T-cell (primary cell): ENCODE results near the gene RGS19. TPM values are rescaled to one million over a fixed set of nuclear protein-coding genes. Genes with fewer than 3 reads are reported as not detected.
A peak's percentile ranks its signal among the peaks of the same experiment; 100 is the strongest.

Source experiments
- ATAC-seq, 4 experiments: fragments of 200-7000 bp in 3 of 4; fragments of 150-1000 bp in 1 of 4; cut with Tn5 transposase; replicated peaks in 1 of 4; 1 replicate in 3 of 4; 2 replicates in 1 of 4; pipeline ENCODE4 v1.10.0; 2021; ENCODE audit warnings: moderate library complexity in 3 of 4, mild to moderate bottlenecking in 2 of 4, moderate number of reproducible peaks in 1 of 4
- CTCF ChIA-PET, 2 donors: fragments of 300-600 bp; sonication (Branson Sonifier 250); formaldehyde crosslinking; loops; one replicate each; lab custom pipeline; 2022; ENCODE audit warnings: antibody characterized with exemption in 2 of 2; lab: Charles Lee
- POLR2A ChIA-PET, 2 donors: fragments of 300-600 bp; sonication (Branson Sonifier 250); formaldehyde crosslinking; loops; one replicate each; lab custom pipeline; 2022; ENCODE audit warnings: antibody characterized with exemption in 2 of 2; lab: Charles Lee
- DNase-seq, 35 experiments: peaks; one replicate each; pipeline versions ENCODE4 v3.0.0 to v3.0.0-alpha.2; 2013 to 2023
- H3K27ac ChIP-seq: one replicate; pipeline ENCODE4 v1.5.1; 2013; ENCODE audit warnings: low read length
- H3K27me3 ChIP-seq, 2 experiments: replicated peaks in 1 of 2; 1 replicate in 1 of 2; 2 replicates in 1 of 2; pipeline versions ENCODE4 v1.6.1 to v1.7.0; 2013; ENCODE audit warnings: low read length in 1 of 2, mixed read lengths in 1 of 2; ENCODE audit not compliant: control insufficient read depth in 2 of 2, insufficient read depth in 2 of 2; ENCODE audit errors: extremely low read depth in 1 of 2
- H3K36me3 ChIP-seq, 2 donors: 1 replicate in 1 of 2; 2 replicates in 1 of 2; pipeline versions ENCODE4 v1.6.1 to v1.7.0; 2013; ENCODE audit warnings: low read length in 1 of 2; ENCODE audit not compliant: control insufficient read depth in 2 of 2, insufficient read depth in 1 of 2; ENCODE audit errors: extremely low read depth in 1 of 2
- H3K4me1 ChIP-seq, 2 experiments: 1 replicate in 1 of 2; 2 replicates in 1 of 2; pipeline versions ENCODE4 v1.6.1 to v1.7.0; 2013; ENCODE audit warnings: low read length in 2 of 2, mixed read lengths in 1 of 2; ENCODE audit not compliant: insufficient read depth in 2 of 2, control insufficient read depth in 1 of 2; ENCODE audit errors: extremely low read depth in 1 of 2
- H3K4me3 ChIP-seq, 2 donors: 1 replicate in 1 of 2; 2 replicates in 1 of 2; pipeline versions ENCODE4 v1.5.1 to v1.7.0; 2013; ENCODE audit warnings: mild to moderate bottlenecking in 2 of 2, low read length in 1 of 2, moderate library complexity in 1 of 2; ENCODE audit not compliant: control insufficient read depth in 1 of 2; ENCODE audit errors: extremely low read depth in 1 of 2
- H3K9me3 ChIP-seq: 2 replicates; pipeline ENCODE4 v1.7.0; 2013
- H3K27ac Mint-ChIP-seq, 2 donors: one replicate each; pipeline ENCODE4 v1.8.0; 2020 to 2021; ENCODE audit warnings: mild to moderate bottlenecking in 2 of 2, mixed read lengths in 2 of 2
- H3K27me3 Mint-ChIP-seq, 2 donors: one replicate each; pipeline ENCODE4 v1.8.0; 2021 to 2022; ENCODE audit warnings: mixed read lengths in 2 of 2
- H3K36me3 Mint-ChIP-seq: one replicate; pipeline ENCODE4 v1.8.0; 2021; ENCODE audit warnings: mixed read lengths
- H3K4me1 Mint-ChIP-seq, 3 donors: one replicate each; pipeline ENCODE4 v1.8.0; 2020 to 2022; ENCODE audit warnings: mixed read lengths in 3 of 3, mild to moderate bottlenecking in 1 of 3
- H3K4me3 Mint-ChIP-seq, 3 donors: one replicate each; pipeline ENCODE4 v1.8.0; 2020 to 2022; ENCODE audit warnings: mild to moderate bottlenecking in 3 of 3, mixed read lengths in 3 of 3, moderate library complexity in 3 of 3
- H3K9me3 Mint-ChIP-seq, 3 donors: one replicate each; pipeline ENCODE4 v1.8.0; 2020 to 2022; ENCODE audit warnings: mixed read lengths in 3 of 3
- WGBS: methylation state at CpG from one replicate; pipeline ENCODE4 v1.1.5; 2013; ENCODE audit warnings: missing lambda C conversion rate; ENCODE audit not compliant: insufficient coverage; 5-methylcytosine and 5-hydroxymethylcytosine counted together
- total RNA-seq, 35 experiments: library from RNA in 6 of 35; stranded (reverse) in 6 of 35; fragments of 120-200 nt in 1 of 35; gene quantifications; one replicate each; pipeline versions ENCODE4 v1.2.1 to v1.2.4 and lab custom pipeline; 2013 to 2026

The RGS19 gene
- total RNA-seq, 5 donors from 2014 or later (not counting 1 experiment from before 2014, with no cell fraction given): 39.2 to 61.7 (median 57.3) TPM

DNA sequence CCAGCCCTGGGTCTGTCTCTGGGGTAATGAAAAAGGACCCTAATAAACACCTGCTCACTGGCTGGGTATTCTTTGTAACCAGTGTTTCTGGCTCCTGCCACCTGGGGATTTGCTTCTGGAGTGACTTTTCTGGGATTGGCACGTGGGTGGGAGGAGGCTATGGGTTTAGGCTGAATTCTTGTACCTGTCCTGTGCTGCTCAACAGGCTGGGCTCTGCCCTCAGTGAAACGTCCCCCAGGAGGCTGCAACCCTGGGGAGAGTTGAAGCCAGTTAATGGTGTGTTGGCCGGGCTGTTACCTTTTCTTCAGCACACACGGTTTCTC is 21.2 kb upstream of the RGS19 start:
- peaks cover 0 to 58% of the 10 kb centered on the region in 2 experiments for H3K27me3 ChIP-seq
- Mint-ChIP-seq H3K27ac (no peak overlapping the region), H3K4me3 (no peak overlapping the region), H3K36me3 (peaks cover 4% of the 10 kb centered on the region), H3K9me3 (peaks cover 0 to 5% (median 0%) of the 10 kb centered on the region in 3 donors), H3K27me3 (peaks cover 8 to 19% of the 10 kb centered on the region in 2 donors), H3K4me1 (peaks cover 10 to 24% (median 12%) of the 10 kb centered on the region in 3 donors)
- peaks cover 0 to 19% of the 10 kb centered on the region in 2 donors for H3K36me3 ChIP-seq
- 63% methylated on average over 2 of the region's 4 CpGs for WGBS
- ChIA-PET POLR2A (no interaction called here), CTCF (no interaction called here)
- H3K27ac ChIP-seq: no peak overlapping the region
- H3K4me1 ChIP-seq: peaks cover 2 to 31% of the 10 kb centered on the region in 2 experiments
- DNase-seq (no peak), ATAC-seq (peak in 1 of 4 experiments; percentile 31)
- no peak overlapping the region for H3K4me3 ChIP-seq
- H3K9me3 ChIP-seq: no peaks in the 10 kb centered on the region

GRCh38 chr20:64099880-64100565 is 20.7 kb upstream of the RGS19 start:
- peaks cover 0 to 56% of the 10 kb centered on the region in 2 experiments for H3K27me3 ChIP-seq
- ATAC-seq (peak in 3 of 4 experiments; percentile 28 to 86 (median 29)), DNase-seq (peak in 19 of 35 experiments; percentile 10 to 85 (median 33))
- Mint-ChIP-seq H3K4me3 (no peak overlapping the region), H3K27me3 (peaks cover 8 to 19% of the 10 kb centered on the region in 2 donors), H3K9me3 (peaks cover 0 to 5% (median 0%) of the 10 kb centered on the region in 3 donors), H3K4me1 (peaks cover 10 to 24% (median 12%) of the 10 kb centered on the region in 3 donors), H3K36me3 (peaks cover 4% of the 10 kb centered on the region), H3K27ac (no peak overlapping the region)
- 61% methylated on average over 9 of the region's 14 CpGs for WGBS
- ChIA-PET POLR2A (no interaction called here), CTCF (interaction anchor here in 1 of 2 donors (0.6 kb wide), 1 partner anchor 372 kb away, joined by 3 read pairs; no protein-coding TSS in a partner anchor)
- peaks cover 2 to 31% of the 10 kb centered on the region in 2 experiments for H3K4me1 ChIP-seq
- H3K36me3 ChIP-seq: peaks cover 0 to 19% of the 10 kb centered on the region in 2 donors
- no peak overlapping the region for H3K4me3 ChIP-seq
- H3K27ac ChIP-seq: no peak overlapping the region
- no peaks in the 10 kb centered on the region for H3K9me3 ChIP-seq

- Mint-ChIP-seq H3K27ac (no peak overlapping the region), H3K4me1 (peaks cover 10 to 24% (median 12%) of the 10 kb centered on the region in 3 donors), H3K4me3 (no peak overlapping the region), H3K27me3 (peaks cover 8 to 19% of the 10 kb centered on the region in 2 donors), H3K36me3 (peaks cover 4% of the 10 kb centered on the region), H3K9me3 (peaks cover 0 to 5% (median 0%) of the 10 kb centered on the region in 3 donors)
- no peak for DNase-seq
- ChIA-PET CTCF (interaction anchor here in 1 of 2 donors (0.6 kb wide), 1 partner anchor 21 kb away, joined by 5 read pairs; no protein-coding TSS in a partner anchor), POLR2A (no interaction called here)
- 85% methylated on average over 16 of the region's 21 CpGs for WGBS
- no peaks in the 10 kb centered on the region for H3K9me3 ChIP-seq
- H3K27ac ChIP-seq: no peak overlapping the region
- H3K36me3 ChIP-seq: peaks cover 0 to 19% of the 10 kb centered on the region in 2 donors
- ATAC-seq: no peak
- peaks cover 2 to 31% of the 10 kb centered on the region in 2 experiments for H3K4me1 ChIP-seq
- no peak overlapping the region for H3K4me3 ChIP-seq
- H3K27me3 ChIP-seq: peaks cover 0 to 50% of the 10 kb centered on the region in 2 experiments
Observed at GRCh38 chr20:64099086-64099786, 19.9 kb upstream of the RGS19 start.

DNA sequence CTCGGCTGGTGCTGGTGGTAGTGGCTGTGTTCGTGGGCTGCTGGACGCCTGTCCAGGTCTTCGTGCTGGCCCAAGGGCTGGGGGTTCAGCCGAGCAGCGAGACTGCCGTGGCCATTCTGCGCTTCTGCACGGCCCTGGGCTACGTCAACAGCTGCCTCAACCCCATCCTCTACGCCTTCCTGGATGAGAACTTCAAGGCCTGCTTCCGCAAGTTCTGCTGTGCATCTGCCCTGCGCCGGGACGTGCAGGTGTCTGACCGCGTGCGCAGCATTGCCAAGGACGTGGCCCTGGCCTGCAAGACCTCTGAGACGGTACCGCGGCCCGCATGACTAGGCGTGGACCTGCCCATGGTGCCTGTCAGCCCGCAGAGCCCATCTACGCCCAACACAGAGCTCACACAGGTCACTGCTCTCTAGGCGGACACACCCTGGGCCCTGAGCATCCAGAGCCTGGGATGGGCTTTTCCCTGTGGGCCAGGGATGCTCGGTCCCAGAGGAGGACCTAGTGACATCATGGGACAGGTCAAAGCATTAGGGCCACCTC is 19.2 kb upstream of the RGS19 start:
- Mint-ChIP-seq H3K27ac (no peak overlapping the region), H3K9me3 (peaks cover 0 to 5% (median 0%) of the 10 kb centered on the region in 3 donors), H3K27me3 (peaks cover 8 to 16% of the 10 kb centered on the region in 2 donors), H3K4me1 (peaks cover 10 to 24% (median 12%) of the 10 kb centered on the region in 3 donors), H3K4me3 (no peak overlapping the region), H3K36me3 (peaks cover 4% of the 10 kb centered on the region)
- Histone ChIP-seq H3K36me3 (peaks cover 0 to 19% of the 10 kb centered on the region in 2 donors), H3K4me3 (no peak overlapping the region), H3K27me3 (peaks cover 0 to 43% of the 10 kb centered on the region in 2 experiments), H3K9me3 (no peaks in the 10 kb centered on the region), H3K4me1 (peaks cover 2 to 31% of the 10 kb centered on the region in 2 experiments), H3K27ac (no peak overlapping the region)
- CTCF ChIA-PET: interaction anchor here in 1 of 2 donors (0.6 kb wide), 1 partner anchor 22 kb away, joined by 5 read pairs; no protein-coding TSS in a partner anchor
- 95% methylated on average over 28 of the region's 28 CpGs for WGBS
- ATAC-seq (no peak), DNase-seq (no peak)
- POLR2A ChIA-PET: no interaction called here

DNA sequence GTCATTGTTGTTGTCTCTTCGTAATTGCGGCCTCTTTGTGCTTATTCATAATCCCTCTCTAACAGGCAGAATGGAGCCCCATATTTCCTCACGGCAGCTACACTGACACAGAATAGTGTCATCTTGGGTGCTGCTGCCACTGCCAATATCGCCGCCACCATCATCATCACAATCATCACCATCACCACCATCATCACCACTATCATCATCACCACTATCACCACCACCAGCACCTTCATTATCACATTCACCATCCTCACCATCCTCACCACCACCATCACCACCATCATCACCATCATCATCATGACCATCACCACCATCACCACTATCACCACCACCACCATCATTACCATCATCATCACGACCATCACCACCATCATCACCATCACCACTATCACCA is 17.2 kb upstream of the RGS19 start:
- H3K4me1 ChIP-seq: peaks cover 12 to 17% of the 10 kb centered on the region in 2 experiments
- ATAC-seq: no peak
- WGBS: 79% methylated on average over 6 of the region's 6 CpGs
- CTCF ChIA-PET: no interaction called here
- no peak overlapping the region for H3K4me3 ChIP-seq
- DNase-seq: no peak
- POLR2A ChIA-PET: no interaction called here
- Mint-ChIP-seq H3K4me1 (peaks cover 12 to 25% (median 16%) of the 10 kb centered on the region in 3 donors), H3K9me3 (peaks cover 0 to 5% (median 0%) of the 10 kb centered on the region in 3 donors), H3K27ac (no peak overlapping the region), H3K36me3 (peaks cover 4% of the 10 kb centered on the region), H3K4me3 (no peak overlapping the region), H3K27me3 (peaks cover 3 to 7% of the 10 kb centered on the region in 2 donors)
- H3K27me3 ChIP-seq: peaks cover 0 to 31% of the 10 kb centered on the region in 2 experiments
- H3K9me3 ChIP-seq: no peaks in the 10 kb centered on the region
- H3K27ac ChIP-seq: no peak overlapping the region
- peaks cover 0 to 19% of the 10 kb centered on the region in 2 donors for H3K36me3 ChIP-seq

DNA sequence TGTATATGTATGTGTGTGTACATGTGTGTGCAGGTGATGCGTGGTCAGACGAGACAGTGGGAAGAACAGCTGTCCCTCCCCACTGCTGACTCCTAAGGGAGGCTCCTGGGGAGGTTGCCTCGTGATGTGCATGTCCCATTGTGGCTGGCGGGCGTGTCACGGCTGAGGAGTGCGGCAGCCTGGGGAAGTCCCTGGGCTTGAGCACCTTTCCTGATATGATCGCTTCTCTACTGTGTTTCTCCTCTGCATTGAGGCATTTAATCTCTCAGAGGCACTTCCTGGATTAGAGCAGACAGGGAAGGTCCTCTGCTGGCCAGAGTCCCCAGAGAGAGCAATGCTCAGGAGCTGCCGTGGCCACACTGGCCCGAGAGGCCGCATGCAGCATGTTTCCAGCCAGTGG is 16.6 kb upstream of the RGS19 start:
- Histone ChIP-seq H3K9me3 (no peaks in the 10 kb centered on the region), H3K4me1 (peaks cover 12 to 15% of the 10 kb centered on the region in 2 experiments), H3K36me3 (peaks cover 0 to 19% of the 10 kb centered on the region in 2 donors), H3K27me3 (peaks cover 0 to 28% of the 10 kb centered on the region in 2 experiments), H3K4me3 (no peak overlapping the region), H3K27ac (no peak overlapping the region)
- no peak overlapping the region for H3K4me3 Mint-ChIP-seq
- no peak overlapping the region for H3K27ac Mint-ChIP-seq
- DNase-seq (no peak), ATAC-seq (no peak)
- WGBS: 73% methylated on average over 9 of the region's 11 CpGs
- ChIA-PET POLR2A (no interaction called here), CTCF (no interaction called here)
- peaks cover 8 to 19% (median 10%) of the 10 kb centered on the region in 3 donors for H3K4me1 Mint-ChIP-seq
- peaks cover 0 to under 1% of the 10 kb centered on the region in 2 donors for H3K27me3 Mint-ChIP-seq
- H3K36me3 Mint-ChIP-seq: peaks cover 4% of the 10 kb centered on the region
- peaks cover 0 to 5% (median 0%) of the 10 kb centered on the region in 3 donors for H3K9me3 Mint-ChIP-seq
